ENCODE measurements around the gene SNCAIP.

DNA sequence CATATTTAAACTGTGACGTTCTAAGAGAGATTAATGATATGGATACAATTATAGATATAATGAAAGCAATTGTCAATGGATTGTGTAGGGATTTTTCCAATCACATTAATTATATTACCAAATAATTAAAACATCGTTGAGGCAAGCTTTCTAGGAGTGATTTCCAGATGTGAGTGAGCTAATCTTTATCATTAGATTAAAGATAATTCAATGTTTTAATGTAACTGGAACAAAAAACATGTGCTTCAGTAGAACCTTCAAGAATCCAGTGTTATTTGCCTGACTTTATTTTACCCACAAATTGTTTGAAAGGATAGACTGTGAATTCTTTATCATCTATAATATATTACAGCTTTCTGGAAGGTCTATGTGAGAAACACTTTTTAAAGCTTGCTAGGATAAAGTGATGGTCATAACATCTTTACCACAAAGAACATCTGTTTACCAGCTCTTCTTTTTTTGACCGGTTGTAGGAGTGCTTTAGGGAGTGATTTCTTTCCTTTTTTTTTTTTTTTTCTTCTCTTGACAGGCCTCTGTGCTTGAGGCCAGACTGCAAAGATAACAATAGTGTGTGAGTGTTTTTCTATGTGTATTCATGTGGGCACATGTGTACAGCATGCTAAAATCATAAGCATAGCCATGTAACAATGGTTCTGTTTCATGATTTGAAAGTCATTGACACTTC is 35.0 kb downstream of the SNCAIP start:
- TF ChIP-seq CTCF (IDR thresholded peaks at IDR 0.05) (no peak), POLR2A (IDR thresholded peaks at IDR 0.05) (no peak)
